Head of caudate nucleus (tissue), 42 donors: ENCODE measurements around the gene CNTNAP2.
"Not testable (repeated sequence)": the region's sequence is repeated elsewhere in the genome, so short reads cannot be mapped to it uniquely, and the experiment has no call there.

ENCODE experiments used
- DNase-seq, 42 donors: peaks; one replicate each; pipeline versions ENCODE4 v3.0.0 to v3.0.0-alpha.2; 2020 to 2021; ENCODE audit warnings: mixed read lengths in 7 of 42
- intact Hi-C: fragments of 100-400 bp; cut with DNase I; formaldehyde crosslinking; loops from one replicate; pipeline ENCODE4 v1.15.0; 2022

The CNTNAP2 gene

DNA sequence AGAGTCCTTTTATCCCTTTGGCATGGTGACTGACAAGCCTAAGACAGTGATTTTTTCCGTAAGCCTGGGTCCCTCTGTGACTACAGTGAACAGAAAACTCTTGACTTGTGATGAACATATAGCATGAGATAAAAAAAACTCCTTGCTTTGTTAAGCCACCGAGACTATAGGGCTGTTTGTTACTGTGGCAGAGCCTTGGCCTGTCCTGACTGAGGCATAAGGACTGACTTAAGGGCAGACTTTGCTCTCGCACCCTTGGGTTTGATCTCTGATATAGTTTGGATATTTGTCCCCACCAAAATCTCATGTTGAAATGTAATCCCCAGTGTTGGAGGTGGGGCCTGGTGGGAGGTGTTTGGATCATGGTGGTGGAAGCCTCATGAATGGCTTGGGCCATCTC is 2157.5 kb downstream of the CNTNAP2 start:
- intact Hi-C loops, result no loop called here

GRCh38 chr7:148275359-148275890 is 2158.8 kb downstream of the CNTNAP2 start:
- intact Hi-C loops, result no loop called here
- no peak for DNase-seq

More for the DNA sequence above, 2157.5 kb downstream of the CNTNAP2 start:
- no peak for DNase-seq

- peak in 9 of 42 donors; percentile 5 to 45 (median 21) for DNase-seq
Measured at GRCh38 chr7:148276314-148277041, 2159.9 kb downstream of the CNTNAP2 start.

DNA sequence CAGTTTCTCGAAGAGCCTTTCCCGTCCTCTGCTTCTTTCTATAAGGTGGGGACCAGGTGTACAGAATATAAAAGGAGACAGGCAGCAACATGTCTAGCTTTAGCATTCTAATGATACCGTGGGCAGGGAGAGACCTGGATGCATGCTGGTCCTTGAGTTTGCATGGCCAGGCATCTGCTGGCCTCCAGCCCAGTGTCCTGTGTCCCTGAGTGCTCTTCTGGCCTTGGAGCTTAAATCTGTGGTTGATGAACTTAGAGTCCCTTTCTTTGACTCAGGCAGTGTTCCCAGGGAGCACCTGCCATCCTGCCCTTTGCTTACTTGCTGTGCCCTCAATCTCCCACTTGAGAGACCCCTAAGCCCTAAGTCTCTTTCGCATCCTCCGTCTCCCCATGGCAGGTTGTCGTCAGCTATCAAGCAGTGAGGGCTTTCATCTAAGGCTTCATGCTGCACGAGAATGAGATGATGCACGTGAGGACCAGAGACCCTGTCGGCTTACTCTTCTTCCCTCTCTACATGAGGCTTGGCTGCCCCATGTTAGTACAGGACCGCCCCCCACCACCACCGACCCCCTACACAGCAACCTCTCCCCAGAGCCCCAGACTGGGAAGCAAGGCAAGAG is 2160.6 kb downstream of the CNTNAP2 start:
- intact Hi-C loops, result no loop called here
- DNase-seq, result no peak

More at GRCh38 chr7:148276314-148277041, 2159.9 kb downstream of the CNTNAP2 start:
- intact Hi-C loops, result no loop called here

GRCh38 chr7:148286150-148286549 is 2169.5 kb downstream of the CNTNAP2 start:
- intact Hi-C loops, result no loop called here
- peak in 18 of 42 donors; percentile 11 to 59 (median 29) for DNase-seq

GRCh38 chr7:148287538-148287937 is 2170.9 kb downstream of the CNTNAP2 start:
- intact Hi-C loops, result no loop called here

GRCh38 chr7:148288592-148289151 is 2172.1 kb downstream of the CNTNAP2 start:
- intact Hi-C loops, result no loop called here
- DNase-seq, result no peak

More at GRCh38 chr7:148287538-148287937, 2170.9 kb downstream of the CNTNAP2 start:
- no peak for DNase-seq

DNA sequence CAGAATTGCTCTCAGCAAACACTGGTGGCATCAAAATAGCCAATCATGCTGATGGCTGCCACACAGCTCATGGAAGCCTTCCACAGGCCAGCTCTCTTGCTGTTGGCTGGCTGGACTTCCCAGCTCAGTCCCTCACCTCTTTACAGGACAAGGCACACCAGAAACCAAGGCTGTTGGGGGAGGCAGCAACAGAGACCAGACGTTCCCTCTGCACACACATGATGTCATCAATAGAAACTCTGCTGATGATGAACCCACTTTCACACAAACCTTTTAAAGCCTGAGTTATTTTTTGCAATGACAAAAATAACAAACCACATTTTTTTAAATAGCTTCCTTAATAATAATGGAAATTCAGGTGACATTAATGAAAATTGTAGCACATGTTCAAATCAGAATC is 2173.0 kb downstream of the CNTNAP2 start:
- intact Hi-C loops, result no loop called here
- no peak for DNase-seq

GRCh38 chr7:148290538-148290937 is 2173.9 kb downstream of the CNTNAP2 start:
- intact Hi-C loops, result no loop called here
- DNase-seq, result no peak

- intact Hi-C loops, result no loop called here
- DNase-seq, result no peak
Measured at GRCh38 chr7:148291799-148292198, 2175.2 kb downstream of the CNTNAP2 start.

GRCh38 chr7:148296994-148297644 is 2180.5 kb downstream of the CNTNAP2 start:
- intact Hi-C loops, result no loop called here
- DNase-seq, result no peak

GRCh38 chr7:148298768-148299167 is 2182.2 kb downstream of the CNTNAP2 start:
- DNase-seq, intact Hi-C loops: not testable (repeated sequence)

- intact Hi-C loops, result no loop called here
- no peak for DNase-seq
Measured at GRCh38 chr7:148299350-148300276, 2183.0 kb downstream of the CNTNAP2 start.

- peak in 1 of 42 donors; percentile 12 for DNase-seq
- intact Hi-C loops, result not testable (repeated sequence)
Measured at GRCh38 chr7:148302436-148302835, 2185.8 kb downstream of the CNTNAP2 start.

DNA sequence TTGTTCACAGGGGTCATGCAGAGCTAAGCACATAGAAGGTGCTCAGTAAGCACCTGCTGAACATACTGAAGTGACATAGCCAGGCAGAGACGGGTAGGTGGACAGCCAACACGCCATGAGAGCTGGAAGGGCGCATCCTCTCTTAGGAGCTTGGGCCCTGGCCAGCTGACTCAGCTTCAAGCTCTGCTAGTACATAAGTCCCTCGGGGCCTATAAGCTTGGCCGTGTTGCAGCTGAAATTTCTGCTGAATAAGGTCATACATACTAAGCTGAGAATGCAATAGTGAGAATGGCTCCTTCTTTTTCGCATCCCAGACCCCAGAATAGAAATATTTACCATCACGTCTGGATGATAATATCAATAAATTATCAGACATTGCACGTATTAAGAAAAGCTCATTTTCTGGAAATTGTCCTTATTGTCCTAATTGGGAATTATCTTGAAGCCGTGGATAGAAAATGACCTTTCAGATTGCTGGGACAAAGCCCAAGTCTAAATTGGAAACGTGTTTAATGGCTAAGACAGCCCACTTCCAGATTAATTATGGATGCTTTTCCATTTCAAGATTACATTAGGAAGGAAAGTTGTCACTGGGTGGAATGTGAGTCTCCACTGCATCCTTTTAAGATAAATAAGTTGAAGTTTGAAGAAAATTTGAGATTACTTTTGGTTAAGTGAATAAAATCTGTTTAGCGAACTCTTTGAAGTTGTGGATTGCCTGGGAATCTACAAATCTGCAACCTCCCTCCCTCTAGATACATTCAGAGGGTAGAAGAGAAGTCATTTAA is 2186.9 kb downstream of the CNTNAP2 start:
- intact Hi-C loops, result no loop called here
- peak in 17 of 42 donors; percentile 5 to 64 (median 20) for DNase-seq

- intact Hi-C loops, result no loop called here
- DNase-seq, result no peak
Measured at GRCh38 chr7:148304083-148304335, 2187.4 kb downstream of the CNTNAP2 start.

- intact Hi-C loops, result no loop called here
- no peak for DNase-seq
Measured at GRCh38 chr7:148304456-148304855, 2187.9 kb downstream of the CNTNAP2 start.

GRCh38 chr7:148306759-148307158 is 2190.2 kb downstream of the CNTNAP2 start:
- intact Hi-C loops, result no loop called here
- DNase-seq, result no peak
